ENCODE data around the gene SERINC2.

DNA sequence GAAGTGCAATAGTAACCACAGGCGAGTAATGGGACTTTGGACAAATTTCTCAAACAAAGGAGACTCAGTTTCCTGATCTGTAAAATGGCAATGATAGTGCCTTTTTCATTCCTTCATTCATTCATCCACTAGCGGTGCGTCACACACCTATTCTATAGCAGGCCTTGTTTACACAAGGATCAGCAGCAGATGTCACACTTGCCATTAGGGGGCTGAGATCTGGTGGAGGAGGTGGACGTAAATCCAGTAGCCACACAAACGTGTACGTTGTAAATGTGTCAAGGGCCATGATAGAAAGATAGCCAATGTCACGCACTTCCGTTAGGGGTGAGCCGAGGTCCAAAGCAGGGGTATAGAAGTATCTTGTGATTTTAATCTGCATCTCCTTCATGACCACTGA is 34.2 kb downstream of the SERINC2 start:
- TF ChIP-seq JUNB (IDR thresholded peaks at IDR 0.05; ENCODE audit: unreplicated experiment) (no peak), EZH2 (IDR thresholded peaks at IDR 0.05; ENCODE audit: low read depth, unreplicated experiment) (no peak), NANOG (IDR thresholded peaks at IDR 0.05; ENCODE audit: borderline replicate concordance) (no peak), POLR2AphosphoS5 (IDR thresholded peaks at IDR 0.05; ENCODE audit: low read depth) (no peak), ZNF331 (CRISPR knock-in tag; IDR thresholded peaks at IDR 0.05; ENCODE audit: low read depth) (no peak), EZH2phosphoT487 (IDR thresholded peaks at IDR 0.05; ENCODE audit: unreplicated experiment) (no peak)
- TF ChIP-seq, protein P1, sequence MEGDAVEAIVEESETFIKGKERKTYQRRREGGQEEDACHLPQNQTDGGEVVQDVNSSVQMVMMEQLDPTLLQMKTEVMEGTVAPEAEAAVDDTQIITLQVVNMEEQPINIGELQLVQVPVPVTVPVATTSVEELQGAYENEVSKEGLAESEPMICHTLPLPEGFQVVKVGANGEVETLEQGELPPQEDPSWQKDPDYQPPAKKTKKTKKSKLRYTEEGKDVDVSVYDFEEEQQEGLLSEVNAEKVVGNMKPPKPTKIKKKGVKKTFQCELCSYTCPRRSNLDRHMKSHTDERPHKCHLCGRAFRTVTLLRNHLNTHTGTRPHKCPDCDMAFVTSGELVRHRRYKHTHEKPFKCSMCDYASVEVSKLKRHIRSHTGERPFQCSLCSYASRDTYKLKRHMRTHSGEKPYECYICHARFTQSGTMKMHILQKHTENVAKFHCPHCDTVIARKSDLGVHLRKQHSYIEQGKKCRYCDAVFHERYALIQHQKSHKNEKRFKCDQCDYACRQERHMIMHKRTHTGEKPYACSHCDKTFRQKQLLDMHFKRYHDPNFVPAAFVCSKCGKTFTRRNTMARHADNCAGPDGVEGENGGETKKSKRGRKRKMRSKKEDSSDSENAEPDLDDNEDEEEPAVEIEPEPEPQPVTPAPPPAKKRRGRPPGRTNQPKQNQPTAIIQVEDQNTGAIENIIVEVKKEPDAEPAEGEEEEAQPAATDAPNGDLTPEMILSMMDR (conservative IDR thresholded peaks at IDR 0.05; ENCODE audit: low read depth in 2 of 2): peak; percentile 13 to 14; a peak in 1 of 4 replicates
- TF ChIP-seq, protein P2, sequence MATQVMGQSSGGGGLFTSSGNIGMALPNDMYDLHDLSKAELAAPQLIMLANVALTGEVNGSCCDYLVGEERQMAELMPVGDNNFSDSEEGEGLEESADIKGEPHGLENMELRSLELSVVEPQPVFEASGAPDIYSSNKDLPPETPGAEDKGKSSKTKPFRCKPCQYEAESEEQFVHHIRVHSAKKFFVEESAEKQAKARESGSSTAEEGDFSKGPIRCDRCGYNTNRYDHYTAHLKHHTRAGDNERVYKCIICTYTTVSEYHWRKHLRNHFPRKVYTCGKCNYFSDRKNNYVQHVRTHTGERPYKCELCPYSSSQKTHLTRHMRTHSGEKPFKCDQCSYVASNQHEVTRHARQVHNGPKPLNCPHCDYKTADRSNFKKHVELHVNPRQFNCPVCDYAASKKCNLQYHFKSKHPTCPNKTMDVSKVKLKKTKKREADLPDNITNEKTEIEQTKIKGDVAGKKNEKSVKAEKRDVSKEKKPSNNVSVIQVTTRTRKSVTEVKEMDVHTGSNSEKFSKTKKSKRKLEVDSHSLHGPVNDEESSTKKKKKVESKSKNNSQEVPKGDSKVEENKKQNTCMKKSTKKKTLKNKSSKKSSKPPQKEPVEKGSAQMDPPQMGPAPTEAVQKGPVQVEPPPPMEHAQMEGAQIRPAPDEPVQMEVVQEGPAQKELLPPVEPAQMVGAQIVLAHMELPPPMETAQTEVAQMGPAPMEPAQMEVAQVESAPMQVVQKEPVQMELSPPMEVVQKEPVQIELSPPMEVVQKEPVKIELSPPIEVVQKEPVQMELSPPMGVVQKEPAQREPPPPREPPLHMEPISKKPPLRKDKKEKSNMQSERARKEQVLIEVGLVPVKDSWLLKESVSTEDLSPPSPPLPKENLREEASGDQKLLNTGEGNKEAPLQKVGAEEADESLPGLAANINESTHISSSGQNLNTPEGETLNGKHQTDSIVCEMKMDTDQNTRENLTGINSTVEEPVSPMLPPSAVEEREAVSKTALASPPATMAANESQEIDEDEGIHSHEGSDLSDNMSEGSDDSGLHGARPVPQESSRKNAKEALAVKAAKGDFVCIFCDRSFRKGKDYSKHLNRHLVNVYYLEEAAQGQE (IDR thresholded peaks at IDR 0.05; ENCODE audit: unreplicated experiment): no peak

Measured in GM23338 (cell line).